HG02870 (cell line): Measurements from ENCODE around the gene FAM170B.

ENCODE experiments used
- ATAC-seq: cut with Tn5 transposase; IDR thresholded peaks from one replicate; pipeline ENCODE4 v1.9.1; 2021; ENCODE audit warnings: mild to moderate bottlenecking, moderate library complexity; ENCODE audit not compliant: unreplicated experiment

FAM170B gene

GRCh38 chr10:49107887-49108267 is 25.9 kb downstream of the FAM170B start:
- ATAC-seq, result no peak

- no peak for ATAC-seq
These were observed 26.5 kb downstream of the FAM170B start for GRCh38 chr10:49107111-49107886.

GRCh38 chr10:49106451-49106850 is 27.4 kb downstream of the FAM170B start:
- ATAC-seq, result no peak

- no peak for ATAC-seq
These were observed 28.7 kb downstream of the FAM170B start for GRCh38 chr10:49105076-49105475.

- ATAC-seq, result no peak
These were observed 29.5 kb downstream of the FAM170B start for GRCh38 chr10:49104323-49104722.

GRCh38 chr10:49103761-49104160 is 30.1 kb downstream of the FAM170B start:
- no peak for ATAC-seq

GRCh38 chr10:49099046-49099445 is 34.8 kb downstream of the FAM170B start:
- no peak for ATAC-seq

- ATAC-seq, result no peak
These were observed 36.9 kb downstream of the FAM170B start for GRCh38 chr10:49096890-49097445.

- no peak for ATAC-seq
These were observed 39.2 kb downstream of the FAM170B start for GRCh38 chr10:49094646-49095045.

- no peak for ATAC-seq
These were observed 39.9 kb downstream of the FAM170B start for GRCh38 chr10:49093922-49094321.

GRCh38 chr10:49092477-49092876 is 41.3 kb downstream of the FAM170B start:
- ATAC-seq, result no peak

- ATAC-seq, result no peak
These were observed 42.2 kb downstream of the FAM170B start for GRCh38 chr10:49091450-49092210.

- no peak for ATAC-seq
These were observed 43.0 kb downstream of the FAM170B start for GRCh38 chr10:49090696-49091380.

- ATAC-seq, result no peak
These were observed 43.6 kb downstream of the FAM170B start for GRCh38 chr10:49090189-49090575.

GRCh38 chr10:49089557-49090188 is 44.1 kb downstream of the FAM170B start:
- no peak for ATAC-seq

- ATAC-seq, result no peak
These were observed 44.7 kb downstream of the FAM170B start for GRCh38 chr10:49089152-49089551.

- no peak for ATAC-seq
These were observed 46.9 kb downstream of the FAM170B start for GRCh38 chr10:49086889-49087288.

GRCh38 chr10:49083261-49083660 is 50.6 kb downstream of the FAM170B start:
- no peak for ATAC-seq

- no peak for ATAC-seq
These were observed 51.1 kb downstream of the FAM170B start for GRCh38 chr10:49082766-49083165.

GRCh38 chr10:49081547-49082275 is 52.1 kb downstream of the FAM170B start:
- no peak for ATAC-seq
